ENCODE data around the gene SLC26A1. TPM values are rescaled to one million over a fixed set of nuclear protein-coding genes. Genes with fewer than 3 reads are reported as not detected.
A peak's percentile ranks its signal among the peaks of the same experiment; 100 is the strongest.

The SLC26A1 gene
- polyA plus RNA-seq, 1 donor from 2014 or later, result 0.12 TPM

DNA sequence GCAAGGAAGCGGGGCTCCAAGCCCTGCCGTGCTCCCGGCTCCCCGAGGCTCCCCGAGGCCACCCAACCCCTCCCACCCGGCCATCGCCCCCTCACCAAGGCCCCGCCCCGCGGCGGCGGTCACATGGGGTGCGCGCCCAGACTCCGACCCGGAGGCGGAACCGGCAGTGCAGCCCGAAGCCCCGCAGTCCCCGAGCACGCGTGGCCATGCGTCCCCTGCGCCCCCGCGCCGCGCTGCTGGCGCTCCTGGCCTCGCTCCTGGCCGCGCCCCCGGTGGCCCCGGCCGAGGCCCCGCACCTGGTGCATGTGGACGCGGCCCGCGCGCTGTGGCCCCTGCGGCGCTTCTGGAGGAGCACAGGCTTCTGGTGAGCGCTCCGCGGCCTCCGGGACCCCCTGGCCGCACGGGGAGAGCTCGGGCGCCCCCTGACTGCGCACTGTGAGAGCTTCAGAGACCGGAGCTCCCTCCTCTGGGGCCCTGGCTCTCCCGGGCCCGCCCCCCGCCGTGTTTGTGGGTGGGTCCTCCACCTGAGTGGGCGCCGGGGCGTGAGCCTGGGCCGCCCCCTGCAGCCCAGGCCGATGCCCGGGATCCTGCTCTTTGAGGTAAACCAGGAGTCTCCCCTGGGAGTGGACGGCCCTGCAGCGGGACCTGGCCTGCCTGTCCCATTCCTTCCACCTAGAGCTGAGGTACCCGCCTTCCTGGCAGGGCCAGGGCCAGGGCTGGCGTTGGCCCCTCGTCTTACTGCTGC is 6.2 kb downstream of the SLC26A1 start, which contains the start of gene IDUA:
IDUA (plus strand) TSS at position 166 of the 745 bp plus-strand sequence; CDS start at position 207, 41 bp downstream.
- Histone ChIP-seq H3K79me2 (replicated peaks; ENCODE audit: insufficient read depth, low read length) (no peaks in the 10 kb centered on the region), H3K27ac (ENCODE audit: low read length) (peak within 1 kb of the TSS; percentile 46), H3K4me2 (ENCODE audit: low read length) (peak within 1 kb of the TSS; percentile 89), H3K4me3 (ENCODE audit: low read length) (peak within 1 kb of the TSS; percentile 77), H3K9ac (ENCODE audit: low read length) (peak within 1 kb of the TSS; percentile 74), H3K36me3 (ENCODE audit: insufficient read depth, low read length) (no peaks in the 10 kb centered on the region), H3K9me3 (ENCODE audit: low read length) (no peaks in the 10 kb centered on the region), H3F3A (ENCODE audit: insufficient read depth, low read length, poor library complexity, severe bottlenecking) (no peaks in the 10 kb centered on the region), H3K27me3 (ENCODE audit: insufficient read depth, low read depth, low read length) (no peaks in the 10 kb centered on the region), H2AFZ (ENCODE audit: low read depth, low read length) (peak within 1 kb of the TSS; percentile 62), H3K9me2 (ENCODE audit: insufficient read depth, low read length) (no peaks in the 10 kb centered on the region), H4K20me1 (ENCODE audit: insufficient read depth) (no peaks in the 10 kb centered on the region)
- TF ChIP-seq, protein P1, sequence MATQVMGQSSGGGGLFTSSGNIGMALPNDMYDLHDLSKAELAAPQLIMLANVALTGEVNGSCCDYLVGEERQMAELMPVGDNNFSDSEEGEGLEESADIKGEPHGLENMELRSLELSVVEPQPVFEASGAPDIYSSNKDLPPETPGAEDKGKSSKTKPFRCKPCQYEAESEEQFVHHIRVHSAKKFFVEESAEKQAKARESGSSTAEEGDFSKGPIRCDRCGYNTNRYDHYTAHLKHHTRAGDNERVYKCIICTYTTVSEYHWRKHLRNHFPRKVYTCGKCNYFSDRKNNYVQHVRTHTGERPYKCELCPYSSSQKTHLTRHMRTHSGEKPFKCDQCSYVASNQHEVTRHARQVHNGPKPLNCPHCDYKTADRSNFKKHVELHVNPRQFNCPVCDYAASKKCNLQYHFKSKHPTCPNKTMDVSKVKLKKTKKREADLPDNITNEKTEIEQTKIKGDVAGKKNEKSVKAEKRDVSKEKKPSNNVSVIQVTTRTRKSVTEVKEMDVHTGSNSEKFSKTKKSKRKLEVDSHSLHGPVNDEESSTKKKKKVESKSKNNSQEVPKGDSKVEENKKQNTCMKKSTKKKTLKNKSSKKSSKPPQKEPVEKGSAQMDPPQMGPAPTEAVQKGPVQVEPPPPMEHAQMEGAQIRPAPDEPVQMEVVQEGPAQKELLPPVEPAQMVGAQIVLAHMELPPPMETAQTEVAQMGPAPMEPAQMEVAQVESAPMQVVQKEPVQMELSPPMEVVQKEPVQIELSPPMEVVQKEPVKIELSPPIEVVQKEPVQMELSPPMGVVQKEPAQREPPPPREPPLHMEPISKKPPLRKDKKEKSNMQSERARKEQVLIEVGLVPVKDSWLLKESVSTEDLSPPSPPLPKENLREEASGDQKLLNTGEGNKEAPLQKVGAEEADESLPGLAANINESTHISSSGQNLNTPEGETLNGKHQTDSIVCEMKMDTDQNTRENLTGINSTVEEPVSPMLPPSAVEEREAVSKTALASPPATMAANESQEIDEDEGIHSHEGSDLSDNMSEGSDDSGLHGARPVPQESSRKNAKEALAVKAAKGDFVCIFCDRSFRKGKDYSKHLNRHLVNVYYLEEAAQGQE (IDR thresholded peaks at IDR 0.05; ENCODE audit: borderline replicate concordance), result no peak
- TF ChIP-seq, protein P2, sequence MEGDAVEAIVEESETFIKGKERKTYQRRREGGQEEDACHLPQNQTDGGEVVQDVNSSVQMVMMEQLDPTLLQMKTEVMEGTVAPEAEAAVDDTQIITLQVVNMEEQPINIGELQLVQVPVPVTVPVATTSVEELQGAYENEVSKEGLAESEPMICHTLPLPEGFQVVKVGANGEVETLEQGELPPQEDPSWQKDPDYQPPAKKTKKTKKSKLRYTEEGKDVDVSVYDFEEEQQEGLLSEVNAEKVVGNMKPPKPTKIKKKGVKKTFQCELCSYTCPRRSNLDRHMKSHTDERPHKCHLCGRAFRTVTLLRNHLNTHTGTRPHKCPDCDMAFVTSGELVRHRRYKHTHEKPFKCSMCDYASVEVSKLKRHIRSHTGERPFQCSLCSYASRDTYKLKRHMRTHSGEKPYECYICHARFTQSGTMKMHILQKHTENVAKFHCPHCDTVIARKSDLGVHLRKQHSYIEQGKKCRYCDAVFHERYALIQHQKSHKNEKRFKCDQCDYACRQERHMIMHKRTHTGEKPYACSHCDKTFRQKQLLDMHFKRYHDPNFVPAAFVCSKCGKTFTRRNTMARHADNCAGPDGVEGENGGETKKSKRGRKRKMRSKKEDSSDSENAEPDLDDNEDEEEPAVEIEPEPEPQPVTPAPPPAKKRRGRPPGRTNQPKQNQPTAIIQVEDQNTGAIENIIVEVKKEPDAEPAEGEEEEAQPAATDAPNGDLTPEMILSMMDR (IDR thresholded peaks at IDR 0.05; ENCODE audit: poor library complexity, severe bottlenecking), result peak; percentile 68
- TF ChIP-seq POLR2AphosphoS5 (IDR thresholded peaks at IDR 0.05) (peak; percentile 52), MXI1 (conservative IDR thresholded peaks at IDR 0.05; ENCODE audit: poor library complexity, severe bottlenecking) (peak; percentile 90), RAD21 (conservative IDR thresholded peaks at IDR 0.05) (peak; percentile 37), EP300 (conservative IDR thresholded peaks at IDR 0.05; ENCODE audit: poor library complexity, severe bottlenecking) (peak; percentile 26), EZH2 (IDR thresholded peaks at IDR 0.05; ENCODE audit: borderline replicate concordance, insufficient read depth, low read length, poor library complexity, severe bottlenecking) (no peak), SMC3 (conservative IDR thresholded peaks at IDR 0.05; ENCODE audit: poor library complexity) (peak; percentile 41), TAF1 (IDR thresholded peaks at IDR 0.05; ENCODE audit: low read depth) (no peak)

DNA sequence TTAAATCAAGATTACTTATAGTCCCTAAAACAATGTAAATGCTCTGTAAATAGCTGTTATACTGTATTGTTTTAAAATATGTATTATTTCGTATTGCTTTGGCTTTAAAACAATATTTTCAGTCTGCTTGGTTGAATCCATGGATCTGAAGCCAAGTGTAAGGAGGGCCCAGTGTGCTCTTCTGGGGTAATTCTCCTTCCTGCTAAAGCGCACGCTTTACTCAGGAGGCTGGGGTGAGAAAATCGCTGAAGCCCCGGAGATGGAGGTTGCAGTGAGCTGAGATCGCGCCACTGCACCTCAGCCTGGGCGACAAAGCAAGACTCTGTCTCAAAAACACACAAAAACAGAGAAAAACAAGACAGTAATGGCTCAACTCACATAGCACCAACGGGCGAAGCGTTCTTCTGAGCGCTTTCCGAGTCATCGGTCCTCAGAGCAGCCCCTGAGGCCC is 6.8 kb downstream of the SLC26A1 start:
- Histone ChIP-seq H3F3A (ENCODE audit: insufficient read depth, low read length, poor library complexity, severe bottlenecking) (no peaks in the 10 kb centered on the region), H2AFZ (ENCODE audit: low read depth, low read length) (peak overlapping the region; percentile 62), H3K27ac (ENCODE audit: low read length) (peak overlapping the region; percentile 46), H3K9me2 (ENCODE audit: insufficient read depth, low read length) (no peaks in the 10 kb centered on the region), H3K4me3 (ENCODE audit: low read length) (peak overlapping the region; percentile 77), H3K4me2 (ENCODE audit: low read length) (peak overlapping the region; percentile 89), H4K20me1 (ENCODE audit: insufficient read depth) (no peaks in the 10 kb centered on the region), H3K36me3 (ENCODE audit: insufficient read depth, low read length) (no peaks in the 10 kb centered on the region), H3K27me3 (ENCODE audit: insufficient read depth, low read depth, low read length) (no peaks in the 10 kb centered on the region), H3K9ac (ENCODE audit: low read length) (peak overlapping the region; percentile 74), H3K9me3 (ENCODE audit: low read length) (no peaks in the 10 kb centered on the region), H3K79me2 (replicated peaks; ENCODE audit: insufficient read depth, low read length) (no peaks in the 10 kb centered on the region)
- no peak for TF ChIP-seq EZH2 (IDR thresholded peaks at IDR 0.05; ENCODE audit: borderline replicate concordance, insufficient read depth, low read length, poor library complexity, severe bottlenecking)
- TF ChIP-seq TAF1 (IDR thresholded peaks at IDR 0.05; ENCODE audit: low read depth), result no peak
- TF ChIP-seq, protein P1 (IDR thresholded peaks at IDR 0.05; ENCODE audit: borderline replicate concordance), result no peak
- no peak for TF ChIP-seq MXI1 (conservative IDR thresholded peaks at IDR 0.05; ENCODE audit: poor library complexity, severe bottlenecking)
- no peak for TF ChIP-seq POLR2AphosphoS5 (IDR thresholded peaks at IDR 0.05)
- TF ChIP-seq RAD21 (conservative IDR thresholded peaks at IDR 0.05), result no peak
- TF ChIP-seq EP300 (conservative IDR thresholded peaks at IDR 0.05; ENCODE audit: poor library complexity, severe bottlenecking), result no peak
- TF ChIP-seq, protein P2 (IDR thresholded peaks at IDR 0.05; ENCODE audit: poor library complexity, severe bottlenecking), result no peak
- TF ChIP-seq SMC3 (conservative IDR thresholded peaks at IDR 0.05; ENCODE audit: poor library complexity), result no peak

Measured in neural cell (in vitro differentiated cells).